ENCODE data around the gene NCKAP1.

The NCKAP1 gene

GRCh38 chr2:183014005-183014404 is 24.3 kb downstream of the NCKAP1 start:
- TF ChIP-seq ZFX (IDR thresholded peaks at IDR 0.05) (no peak), CTCF (conservative IDR thresholded peaks at IDR 0.05) (no peak)
- no peak overlapping the region; the same call in 1 of the 2 replicates for H3K27ac ChIP-seq

GRCh38 chr2:183011743-183012142 is 26.5 kb downstream of the NCKAP1 start:
- H3K27ac ChIP-seq = no peak overlapping the region
- TF ChIP-seq CTCF (conservative IDR thresholded peaks at IDR 0.05) (no peak), ZFX (IDR thresholded peaks at IDR 0.05) (no peak)

- H3K27ac ChIP-seq = no peak overlapping the region
- TF ChIP-seq CTCF (conservative IDR thresholded peaks at IDR 0.05) (no peak), ZFX (IDR thresholded peaks at IDR 0.05) (no peak)
Observed at GRCh38 chr2:183010112-183010511, 28.1 kb downstream of the NCKAP1 start.

- no peak overlapping the region for H3K27ac ChIP-seq
- TF ChIP-seq ZFX (IDR thresholded peaks at IDR 0.05) (no peak), CTCF (conservative IDR thresholded peaks at IDR 0.05) (no peak)
Observed at GRCh38 chr2:183009249-183009899, 28.9 kb downstream of the NCKAP1 start.

GRCh38 chr2:183001948-183002347 is 36.3 kb downstream of the NCKAP1 start:
- no peak overlapping the region for H3K27ac ChIP-seq
- TF ChIP-seq CTCF (conservative IDR thresholded peaks at IDR 0.05) (no peak), ZFX (IDR thresholded peaks at IDR 0.05) (no peak)

- TF ChIP-seq ZFX (IDR thresholded peaks at IDR 0.05) (no peak), CTCF (conservative IDR thresholded peaks at IDR 0.05) (no peak)
- H3K27ac ChIP-seq = no peak overlapping the region
Observed at GRCh38 chr2:183000846-183001245, 37.4 kb downstream of the NCKAP1 start.

- no peak for TF ChIP-seq CTCF (conservative IDR thresholded peaks at IDR 0.05)
- no peak for TF ChIP-seq ZFX (IDR thresholded peaks at IDR 0.05)
Observed at GRCh38 chr2:182999348-183000028, 38.8 kb downstream of the NCKAP1 start.

More at GRCh38 chr2:182999348-183000028, 38.8 kb downstream of the NCKAP1 start:
- H3K27ac ChIP-seq = no peak overlapping the region

Measured in C4-2B (cell line).